NCI-H2171 treated with DMSO at 0.1 percent for 48 hours (cell line): ENCODE data around the gene PLLP.

ENCODE experiments used
- DNase-seq: peaks from one replicate; lab custom pipeline; 2025; lab: John Stamatoyannopoulos, UW

The PLLP gene

DNA sequence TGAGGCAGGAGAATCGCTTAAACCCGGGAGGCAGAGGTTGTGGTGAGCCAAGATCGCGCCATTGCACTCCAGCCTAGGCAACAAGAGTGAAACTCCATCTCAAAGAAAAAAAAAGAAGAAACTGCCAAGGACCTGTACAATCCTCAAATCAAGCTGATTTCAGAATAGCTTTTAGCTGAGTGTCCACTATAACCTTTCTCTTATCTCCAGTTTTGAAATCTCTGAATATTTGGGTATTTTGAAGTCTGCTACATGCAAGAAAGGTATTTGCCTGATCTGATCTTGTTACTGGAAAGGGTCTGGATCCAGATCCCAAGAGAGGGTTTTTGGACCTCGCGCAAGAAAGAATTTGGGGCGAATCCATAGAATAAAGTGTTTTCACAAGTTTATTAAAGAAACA lies 58.5 kb downstream of the PLLP start:
- no peak for DNase-seq

DNA sequence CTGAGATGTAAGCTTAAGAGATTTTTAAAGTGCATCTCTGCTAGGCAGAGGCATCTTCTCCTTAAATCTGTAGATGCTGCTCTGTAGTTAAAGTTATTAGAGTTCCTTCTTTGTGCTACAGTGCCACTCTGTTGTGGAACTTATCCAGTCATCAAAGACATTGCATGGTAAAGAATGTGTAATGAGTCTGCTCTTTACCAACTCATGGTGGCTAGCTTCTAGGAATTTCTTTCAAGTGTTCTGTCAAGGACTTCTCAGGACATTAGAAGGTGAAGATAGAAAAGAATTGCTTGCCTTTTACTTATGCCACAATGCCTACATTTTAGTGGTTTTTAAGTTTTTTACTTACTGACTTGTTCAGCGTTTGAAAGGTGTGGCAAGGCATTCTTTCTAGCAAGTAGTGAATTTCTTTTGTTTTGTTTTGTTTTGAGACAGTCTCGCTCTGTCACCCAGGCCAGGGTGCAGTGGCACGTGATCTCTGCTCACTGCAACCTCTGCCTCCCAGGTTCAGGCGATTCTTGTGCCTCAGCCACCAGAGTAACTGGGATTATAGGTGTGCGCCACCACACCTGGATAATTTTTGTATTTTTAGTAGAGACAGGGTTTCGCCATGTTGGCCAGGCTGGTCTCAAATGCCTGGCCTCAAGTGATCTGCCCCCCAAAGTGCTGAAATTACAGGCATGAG lies 59.7 kb downstream of the PLLP start:
- DNase-seq, result no peak

DNA sequence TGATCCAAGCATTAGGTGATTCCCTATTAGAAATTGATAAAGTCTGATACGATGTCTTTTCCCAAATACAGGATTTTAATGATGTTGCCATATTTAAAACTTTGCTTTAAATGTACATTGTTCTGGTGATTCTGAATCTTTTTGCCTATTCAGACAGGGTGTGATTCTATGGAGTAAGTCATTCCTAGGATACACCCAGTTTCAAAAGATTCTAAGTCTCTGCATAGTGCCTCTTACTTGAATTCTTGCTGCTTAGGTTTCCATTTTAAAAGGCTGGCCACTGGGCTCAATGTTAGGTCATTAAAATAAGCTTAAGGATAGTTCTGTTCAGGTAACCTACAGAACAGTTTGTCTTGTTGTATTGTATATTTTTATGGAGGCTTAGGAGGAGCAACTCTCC lies 61.4 kb downstream of the PLLP start:
- no peak for DNase-seq

DNA sequence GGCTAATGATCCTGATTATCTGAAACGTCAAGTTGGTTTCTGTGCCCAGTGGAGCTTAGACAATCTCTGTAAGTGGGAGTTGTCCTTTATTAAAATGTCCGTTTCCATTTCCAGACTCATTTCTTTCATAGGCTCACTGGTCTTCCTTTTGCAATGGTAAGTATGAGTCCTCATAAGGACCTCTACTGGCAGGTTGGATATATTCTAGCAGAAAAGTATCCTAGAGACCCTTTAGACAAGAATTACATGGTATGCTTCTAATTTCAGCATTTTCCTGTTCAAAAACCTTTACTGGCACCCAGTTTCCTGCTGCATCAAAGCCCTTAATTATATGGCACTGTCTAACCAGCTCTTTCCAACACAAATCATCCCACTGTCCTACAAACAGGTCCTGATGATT lies 67.5 kb downstream of the PLLP start:
- DNase-seq, result no peak

DNA sequence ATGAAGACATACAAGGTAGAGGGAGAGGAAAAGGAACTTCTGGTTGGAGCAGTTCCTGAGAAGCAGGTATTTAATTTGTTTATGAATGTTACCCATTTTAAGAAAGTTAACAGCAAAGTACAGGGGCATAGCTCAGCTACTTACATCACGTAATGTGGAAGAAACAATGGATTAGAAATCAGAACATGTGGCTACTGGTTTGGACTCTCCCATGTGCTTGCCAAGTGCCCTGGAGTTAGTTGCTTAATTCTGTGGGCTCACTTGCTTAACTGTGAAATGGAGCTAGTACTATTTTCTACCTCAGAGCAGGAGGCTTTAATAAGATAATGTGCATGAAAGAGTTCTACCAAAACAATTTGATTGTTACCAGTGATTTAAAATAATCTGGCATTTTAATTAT lies 71.0 kb downstream of the PLLP start:
- no peak for DNase-seq

DNA sequence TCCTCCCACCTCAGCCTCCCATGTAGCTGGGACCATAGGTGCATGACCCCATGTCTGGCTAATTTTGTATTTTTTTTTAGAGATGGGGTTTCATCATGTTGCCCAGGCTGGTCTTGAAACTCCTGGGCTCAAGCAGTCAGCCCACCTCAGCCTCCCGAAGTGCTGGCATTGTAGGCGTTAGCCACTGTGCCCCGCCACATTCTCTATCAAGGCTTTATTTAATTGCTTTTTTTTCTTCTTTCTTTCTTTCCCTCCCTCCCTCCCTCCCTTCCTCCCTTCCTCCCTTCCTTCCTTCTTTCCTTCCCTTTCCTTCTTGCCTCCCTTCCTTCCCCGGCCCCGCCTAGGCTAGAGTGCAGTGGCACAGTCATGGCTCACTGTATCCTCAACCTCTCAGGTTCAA lies 74.7 kb downstream of the PLLP start:
- no peak for DNase-seq

DNA sequence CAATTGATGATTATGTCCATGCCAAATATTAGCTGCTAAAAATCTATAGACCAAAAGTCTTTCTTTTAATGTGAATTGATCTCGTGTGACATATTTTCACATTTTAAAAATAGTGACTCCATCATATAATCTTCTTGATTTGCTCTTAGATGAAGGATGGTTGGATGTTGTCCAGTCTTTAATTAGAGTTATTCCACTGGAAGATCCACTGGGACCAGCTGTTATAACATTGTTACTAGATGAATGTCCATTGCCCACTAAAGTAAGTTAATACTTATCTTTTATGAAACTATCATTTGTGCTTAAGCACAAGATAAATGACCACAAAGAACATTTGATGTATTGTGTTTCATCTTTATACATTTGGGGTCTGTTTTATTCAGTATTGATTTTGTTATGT lies 75.5 kb downstream of the PLLP start:
- no peak for DNase-seq
